HG03060 (cell line): Measurements from ENCODE around the gene TCF7.

ENCODE experiments used
- ATAC-seq: cut with Tn5 transposase; IDR thresholded peaks from one replicate; pipeline ENCODE4 v1.9.1; 2021; ENCODE audit warnings: low read depth, moderate number of reproducible peaks; ENCODE audit not compliant: unreplicated experiment

TCF7 gene

GRCh38 chr5:134128648-134128995 lies 14.1 kb downstream of the TCF7 start:
- ATAC-seq = no peak

- ATAC-seq = no peak
Measured at GRCh38 chr5:134129411-134130238, 15.1 kb downstream of the TCF7 start.

GRCh38 chr5:134130239-134130945 lies 15.9 kb downstream of the TCF7 start:
- ATAC-seq = no peak

- ATAC-seq = no peak
Measured at GRCh38 chr5:134131165-134131564, 16.7 kb downstream of the TCF7 start.

GRCh38 chr5:134131578-134132350 lies 17.3 kb downstream of the TCF7 start:
- ATAC-seq = no peak

GRCh38 chr5:134132372-134133187 lies 18.1 kb downstream of the TCF7 start:
- ATAC-seq = no peak

- ATAC-seq = no peak
Measured at GRCh38 chr5:134133188-134133994, 18.9 kb downstream of the TCF7 start.

- ATAC-seq = no peak
Measured at GRCh38 chr5:134133995-134134541, 19.6 kb downstream of the TCF7 start.

- no peak for ATAC-seq
Measured at GRCh38 chr5:134135091-134135655, 20.7 kb downstream of the TCF7 start.

GRCh38 chr5:134136221-134136631 lies 21.7 kb downstream of the TCF7 start:
- ATAC-seq = no peak

- no peak for ATAC-seq
Measured at GRCh38 chr5:134136771-134137170, 22.3 kb downstream of the TCF7 start.

- ATAC-seq = peak; percentile 74
Measured at GRCh38 chr5:134138416-134139376, 24.2 kb downstream of the TCF7 start.

- ATAC-seq = no peak
Measured at GRCh38 chr5:134139377-134139851, 24.9 kb downstream of the TCF7 start.

- ATAC-seq = no peak
Measured at GRCh38 chr5:134139891-134140469, 25.5 kb downstream of the TCF7 start.

- no peak for ATAC-seq
Measured at GRCh38 chr5:134140530-134141201, 26.2 kb downstream of the TCF7 start.

- no peak for ATAC-seq
Measured at GRCh38 chr5:134141331-134142050, 27.0 kb downstream of the TCF7 start.
